NCI-H82 (cell line): ENCODE data around the gene CORO1C.
A peak's percentile ranks its signal among the peaks of the same experiment; 100 is the strongest.

ENCODE experiments used
- DNase-seq: peaks from one replicate; lab custom pipeline; 2025; lab: John Stamatoyannopoulos, UW

Gene CORO1C

DNA sequence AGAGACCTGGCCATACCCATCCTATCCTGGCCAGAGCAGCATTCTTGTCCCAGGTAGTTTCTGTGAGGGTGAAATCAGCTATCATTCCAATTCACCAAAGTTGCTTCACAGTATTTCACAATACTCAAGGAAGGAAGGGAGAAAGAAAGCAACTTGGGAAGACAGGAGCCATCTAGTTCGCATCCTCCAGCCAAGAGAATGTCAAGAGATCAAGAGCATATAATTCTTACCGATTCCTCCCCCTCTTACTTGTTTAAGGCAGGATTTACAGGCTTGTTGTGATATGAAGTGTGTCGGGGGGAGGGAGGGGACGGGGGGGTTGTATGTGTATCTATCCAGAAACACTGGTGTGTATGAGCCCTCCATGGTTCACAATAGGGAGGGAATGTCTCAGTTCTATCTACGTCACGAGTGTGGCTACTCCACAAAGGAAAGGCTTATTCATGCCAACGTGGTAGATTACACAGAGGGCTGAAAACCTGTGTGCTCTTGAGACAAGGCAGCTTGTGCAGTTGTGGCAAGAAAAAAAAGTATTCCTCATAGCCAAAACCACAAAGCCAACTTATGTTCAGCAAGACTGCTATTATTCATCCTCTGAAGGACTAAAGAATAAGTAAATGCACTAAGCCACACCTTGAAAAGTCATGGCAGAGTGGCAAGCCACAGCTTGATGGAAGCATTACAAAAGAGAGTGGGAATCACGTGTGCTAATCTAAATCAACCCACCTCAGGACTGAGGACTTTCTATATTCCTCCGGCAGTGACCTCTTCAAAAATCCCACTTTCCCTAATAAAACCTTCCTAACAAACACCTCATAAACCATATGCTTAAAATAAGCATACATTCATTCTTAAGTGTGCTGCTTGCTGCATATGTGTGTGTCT, 35.0 kb downstream of the CORO1C start:
- DNase-seq = no peak

DNA sequence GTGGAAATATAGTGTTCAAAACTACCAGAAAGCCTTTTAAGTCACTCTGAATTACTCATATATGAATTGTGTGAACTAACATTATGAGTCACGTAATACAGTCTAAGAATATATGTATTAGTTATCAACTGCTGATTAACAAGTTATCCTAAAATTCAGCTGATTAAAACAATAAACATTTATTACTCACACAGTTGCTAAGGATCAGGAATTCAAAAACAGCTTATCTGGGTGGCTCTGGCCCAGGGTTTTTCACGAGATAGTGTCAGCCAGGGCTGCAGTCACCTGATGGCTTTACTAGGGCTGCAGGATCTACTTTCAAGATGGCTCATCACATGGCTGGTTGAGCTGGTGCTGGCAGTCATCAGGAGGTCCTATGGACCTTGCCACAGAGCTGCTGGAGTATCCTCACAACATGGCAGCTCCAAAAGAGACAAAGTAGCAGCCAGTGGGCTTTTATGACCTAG, 36.5 kb downstream of the CORO1C start:
- no peak for DNase-seq

DNA sequence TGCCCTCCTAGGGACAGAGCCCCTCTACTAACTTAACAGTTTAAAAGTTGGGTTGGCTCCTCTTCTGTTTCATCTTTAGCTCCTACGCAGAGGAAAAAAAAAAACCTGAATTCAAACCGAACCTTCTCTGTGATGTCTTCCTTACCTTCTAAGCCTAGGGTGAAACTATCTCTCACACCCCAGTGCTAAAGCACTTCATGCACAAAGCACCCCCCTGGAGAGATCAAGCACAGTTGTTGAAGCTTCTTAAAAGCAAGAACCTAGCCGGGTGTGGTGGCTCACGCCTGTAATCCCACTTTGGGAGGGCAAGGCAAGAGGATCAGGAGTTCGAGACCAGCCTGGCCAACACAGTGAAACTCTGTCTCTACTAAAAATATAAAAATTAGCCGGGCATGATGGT, 37.6 kb downstream of the CORO1C start:
- DNase-seq = no peak

DNA sequence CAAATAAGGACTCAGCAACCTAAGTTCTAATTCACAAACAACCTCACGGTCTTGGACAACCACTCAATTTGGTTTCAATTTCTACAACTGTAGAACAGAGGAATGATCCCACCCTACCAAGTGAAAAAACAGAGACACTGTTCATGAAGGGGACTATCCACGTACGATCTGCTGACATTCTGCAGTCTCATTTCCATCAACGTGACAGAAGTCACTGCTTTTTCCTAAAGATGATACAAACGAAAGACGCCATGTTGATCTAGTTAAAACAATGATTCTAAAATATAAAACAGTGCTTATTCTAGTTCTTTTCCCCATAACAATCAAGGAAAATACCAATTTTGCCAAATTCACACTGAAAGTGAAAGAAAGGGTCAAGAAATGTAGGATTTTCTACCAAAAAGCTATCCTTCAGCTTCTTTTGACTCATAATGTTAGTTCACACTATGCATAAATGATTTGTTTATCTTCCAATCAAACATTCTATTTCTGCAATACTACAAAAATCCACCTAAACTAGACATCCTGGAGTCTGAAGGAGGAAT, 38.1 kb downstream of the CORO1C start:
- no peak for DNase-seq

DNA sequence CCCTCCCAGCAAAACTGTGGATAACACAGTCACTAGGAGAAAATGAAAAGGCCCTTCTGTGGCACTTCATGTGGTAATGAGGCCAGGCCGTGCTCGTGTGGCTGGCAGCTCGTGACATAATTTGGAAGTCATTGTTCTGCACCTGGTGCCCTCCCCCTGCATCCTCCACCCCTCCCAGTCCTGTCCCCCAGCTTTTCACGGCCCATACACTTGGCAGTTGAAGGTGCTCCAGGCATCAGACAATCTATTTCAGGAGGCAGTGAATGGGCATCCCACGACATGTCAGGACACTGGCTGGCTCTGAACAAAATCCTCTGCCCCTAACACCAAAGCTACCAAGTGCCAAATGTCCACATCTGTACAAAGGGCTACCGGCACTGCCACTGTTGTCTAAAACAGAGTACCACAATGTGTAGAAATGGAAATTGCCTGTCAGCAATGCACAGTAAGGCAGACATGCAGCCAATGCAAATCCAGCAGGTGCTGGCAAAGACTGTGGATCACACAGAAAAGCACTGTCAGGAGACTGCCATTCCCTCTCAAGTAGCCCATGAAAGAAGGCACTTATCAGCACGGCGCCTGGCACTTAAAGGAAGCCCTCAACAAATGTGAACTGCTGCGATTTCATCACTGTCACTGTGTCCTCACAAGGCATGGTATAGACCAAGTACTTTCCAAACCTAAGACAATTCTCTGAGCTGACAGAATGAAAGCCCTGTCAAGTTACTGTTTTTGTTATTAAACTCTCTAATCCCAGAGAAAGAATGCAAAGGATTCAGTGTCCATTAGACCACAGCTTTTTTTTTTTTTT, 39.1 kb downstream of the CORO1C start:
- DNase-seq = peak; percentile 49

DNA sequence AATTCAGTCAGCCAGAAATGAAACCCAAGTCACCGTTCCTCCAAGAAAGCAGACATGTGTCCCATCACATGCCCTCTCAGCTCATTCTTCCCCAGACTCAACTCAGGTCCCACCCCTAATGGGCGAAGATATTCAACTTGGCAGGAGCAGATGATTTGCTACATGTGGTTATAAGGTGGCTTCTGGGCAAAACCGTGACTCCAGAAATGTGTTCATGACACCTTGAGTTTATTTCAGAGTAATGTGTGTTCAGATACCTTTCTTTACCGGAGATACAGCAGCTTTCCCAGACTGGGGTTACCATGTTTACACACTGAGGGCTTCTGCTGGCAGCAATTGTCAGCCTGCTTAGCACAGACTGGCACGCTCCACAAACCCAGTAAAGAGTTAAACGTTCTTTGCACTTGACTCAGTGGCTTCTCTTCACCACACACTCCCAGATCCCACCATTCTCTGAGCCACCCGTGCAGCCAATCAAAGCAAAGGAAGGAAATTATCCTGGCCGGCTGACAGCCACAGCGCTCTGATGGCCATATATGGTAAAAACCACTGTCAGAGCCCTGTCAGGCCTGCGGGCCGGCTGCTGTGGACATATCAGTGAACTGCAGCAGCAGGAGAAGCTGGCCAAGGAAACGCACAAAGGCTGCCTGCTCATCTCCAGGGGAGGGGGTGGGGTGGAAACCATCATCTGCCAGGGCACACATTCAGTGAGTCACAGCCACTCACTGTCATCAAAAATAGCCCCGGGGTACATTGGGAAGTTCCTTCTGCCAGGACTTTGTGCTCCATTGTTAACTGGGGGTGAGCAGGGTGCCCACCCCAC, 39.9 kb downstream of the CORO1C start:
- peak; percentile 94 for DNase-seq

DNA sequence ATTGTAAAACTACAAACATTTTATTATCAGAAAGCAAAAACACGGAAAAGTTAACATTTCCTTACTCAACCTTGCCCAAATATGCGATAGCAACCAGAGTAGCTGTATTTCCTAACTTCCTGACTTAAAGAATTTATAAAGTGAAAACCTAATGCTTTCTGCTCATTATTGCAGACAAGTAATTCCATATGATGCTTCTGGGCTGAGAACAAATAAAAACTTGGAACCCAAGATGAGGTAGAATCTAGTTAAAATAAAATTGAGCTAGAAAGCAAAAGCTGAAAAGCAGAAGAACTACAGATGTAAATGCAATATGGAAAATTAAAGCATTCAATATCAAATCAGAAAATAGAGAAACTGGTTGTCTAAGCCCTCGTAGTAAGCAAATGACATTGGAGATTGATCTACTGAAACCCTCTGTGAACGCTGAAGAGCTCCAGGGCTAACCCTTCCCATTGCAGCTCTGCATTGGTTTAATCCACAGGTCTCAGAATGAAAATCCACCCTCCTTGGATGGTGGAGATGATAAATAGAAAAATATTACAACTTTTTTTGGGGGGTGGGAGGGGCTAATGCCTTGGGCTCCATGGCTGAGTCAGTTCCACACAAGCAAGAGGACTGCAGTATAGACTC, 40.7 kb downstream of the CORO1C start:
- DNase-seq = no peak

DNA sequence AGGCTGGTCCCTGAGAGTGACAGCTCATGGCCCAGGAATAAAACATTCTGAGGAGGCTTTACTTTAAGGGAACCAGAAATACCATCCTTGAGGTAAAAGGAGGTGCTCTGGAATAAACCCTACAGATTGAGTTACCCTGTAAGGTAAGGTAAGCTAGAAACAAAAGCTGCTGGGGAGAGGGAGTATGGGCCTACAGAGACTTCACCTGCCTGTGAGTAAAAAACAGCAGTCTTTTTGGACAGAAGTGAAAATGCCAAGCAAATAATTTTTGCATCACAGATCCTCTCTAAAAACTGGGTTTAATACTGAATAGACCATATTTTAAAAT, 41.2 kb downstream of the CORO1C start:
- DNase-seq = no peak

DNA sequence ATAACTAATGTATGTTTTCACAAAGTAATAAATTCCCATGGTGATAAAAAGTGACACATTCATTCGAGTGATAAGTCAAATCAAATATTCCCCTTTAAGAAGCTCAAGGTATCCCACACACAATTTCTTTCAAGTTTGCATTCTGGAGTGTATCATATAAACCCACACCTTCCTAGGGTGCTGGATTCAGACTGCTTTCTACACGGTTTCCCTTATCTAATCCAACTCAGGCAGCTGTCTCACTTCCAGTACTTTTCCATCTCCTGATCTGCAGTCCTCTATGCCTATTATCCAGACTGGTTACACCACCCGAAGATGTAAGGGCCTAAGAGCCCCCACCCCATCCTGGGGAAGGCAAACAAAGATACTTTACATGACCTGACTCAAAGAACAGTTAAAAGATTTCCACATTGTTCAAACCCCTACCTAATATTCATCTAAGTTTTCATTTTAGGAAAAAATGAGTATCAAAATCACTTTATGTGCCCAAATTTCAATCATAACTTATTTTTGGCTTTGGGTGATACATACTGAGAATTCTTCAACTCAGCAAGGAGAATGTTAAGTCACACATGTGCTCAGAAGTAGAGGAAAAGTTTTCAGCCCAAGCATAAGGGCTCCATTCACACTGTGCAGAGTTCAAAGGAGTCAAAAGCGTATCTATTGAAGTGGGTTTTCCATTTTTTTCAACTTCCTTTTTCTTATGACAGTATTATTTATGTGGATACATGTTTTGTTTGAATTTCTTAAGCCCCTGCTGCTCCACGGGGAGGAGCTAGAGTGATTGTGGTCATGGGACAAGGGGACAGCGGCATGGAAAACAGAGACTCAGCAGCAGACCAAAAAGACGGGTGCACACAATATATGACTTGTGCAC, 41.8 kb downstream of the CORO1C start:
- peak; percentile 38 for DNase-seq

DNA sequence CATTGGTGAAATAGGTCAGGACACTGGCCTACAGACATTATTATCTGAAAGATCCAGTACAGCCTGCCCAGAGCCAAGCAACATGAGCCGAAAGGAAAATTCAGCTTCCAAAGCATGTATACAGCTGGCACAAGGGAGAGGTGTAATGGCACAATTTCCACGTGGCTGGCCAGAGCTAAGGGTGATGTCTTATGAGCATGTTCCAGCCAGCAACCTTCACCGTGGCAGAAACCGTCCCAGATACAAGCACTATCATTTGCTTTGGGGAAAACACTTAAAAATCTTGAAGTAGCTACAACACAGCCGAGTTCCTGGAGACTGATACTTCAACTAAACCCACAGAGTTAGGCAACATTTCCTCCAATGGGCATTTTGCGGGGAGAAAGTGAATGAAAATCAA, 44.5 kb downstream of the CORO1C start:
- no peak for DNase-seq

DNA sequence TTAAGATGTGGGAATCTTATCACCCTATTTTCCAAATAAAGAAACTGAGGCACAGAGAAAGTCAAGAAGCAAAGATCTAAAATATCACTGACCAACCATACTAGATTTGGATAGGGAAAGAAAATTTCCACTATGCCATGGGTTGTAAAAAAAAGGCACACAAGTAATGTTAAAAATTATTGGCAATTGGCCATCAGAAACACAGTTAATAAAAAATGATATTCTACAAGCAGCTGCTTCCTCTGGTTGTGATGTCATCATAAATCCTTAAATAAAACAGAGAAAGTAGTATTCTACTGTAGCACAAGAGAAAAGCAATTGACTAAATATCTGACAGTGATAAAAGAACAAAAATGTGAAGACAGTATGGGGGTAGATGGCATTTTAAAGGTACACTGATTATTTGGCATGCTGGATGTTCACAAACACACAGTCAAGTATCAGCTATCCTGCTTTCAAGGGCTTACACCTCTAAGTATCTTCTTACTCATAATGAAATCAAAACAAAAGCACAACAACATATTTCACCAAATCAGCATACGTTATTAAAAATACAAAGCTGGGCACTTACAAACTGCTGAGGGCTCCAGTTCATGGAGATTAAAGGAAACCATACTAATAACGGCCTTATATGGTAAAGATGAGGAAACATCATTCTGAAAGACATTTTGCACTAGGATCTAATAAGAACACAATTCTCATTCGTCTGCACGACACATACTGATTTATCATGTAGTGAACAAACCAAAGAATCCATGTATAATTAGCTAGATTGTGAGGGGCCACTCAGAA, 45.7 kb downstream of the CORO1C start:
- DNase-seq = no peak

DNA sequence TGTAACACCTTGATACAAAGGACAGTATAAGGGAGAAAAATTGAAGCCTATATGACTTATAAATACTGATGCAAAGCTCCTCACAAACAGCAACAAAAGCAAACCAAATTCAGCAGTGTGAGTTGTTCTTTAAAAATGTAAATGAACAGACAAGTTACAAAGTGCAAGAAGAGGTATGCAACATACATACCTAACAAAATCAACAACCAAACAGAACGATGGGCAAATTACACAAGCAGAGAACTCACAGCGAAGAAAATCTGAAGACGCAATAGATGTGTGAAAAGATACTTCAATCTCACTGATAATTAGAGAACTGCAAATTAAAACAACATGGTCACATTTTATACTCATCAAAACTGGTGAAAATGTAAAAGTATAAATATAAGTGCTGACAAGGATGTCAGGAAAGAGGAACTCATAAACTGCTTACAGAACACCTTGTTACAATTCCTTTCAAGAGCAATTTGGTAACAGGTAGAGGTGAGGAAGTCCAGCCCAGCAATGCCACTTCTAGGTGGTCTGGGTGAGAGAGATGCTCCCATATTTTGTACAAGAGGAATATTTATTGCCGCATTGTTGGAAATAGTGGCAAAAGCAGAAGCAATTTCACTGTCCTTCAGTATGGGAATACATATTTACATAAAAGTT, 47.3 kb downstream of the CORO1C start:
- no peak for DNase-seq

DNA sequence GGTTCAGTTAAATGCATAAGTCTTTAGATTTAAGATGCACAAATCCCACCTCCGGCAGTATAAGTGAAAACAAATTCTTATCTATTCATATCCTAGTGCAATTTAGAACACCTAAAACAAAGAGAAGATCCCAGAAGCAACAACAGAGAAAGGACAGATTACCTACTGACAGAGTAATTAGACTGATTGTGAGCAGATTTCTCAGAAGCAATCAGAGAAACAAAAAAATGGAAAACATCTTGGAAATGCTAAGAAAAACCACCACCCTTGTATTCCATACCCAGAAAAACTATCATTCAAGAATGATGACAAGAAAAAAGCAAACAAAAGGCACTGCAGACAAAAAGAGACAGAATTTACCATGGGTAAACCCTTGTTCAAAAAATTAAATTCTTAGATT, 50.0 kb downstream of the CORO1C start:
- no peak for DNase-seq

DNA sequence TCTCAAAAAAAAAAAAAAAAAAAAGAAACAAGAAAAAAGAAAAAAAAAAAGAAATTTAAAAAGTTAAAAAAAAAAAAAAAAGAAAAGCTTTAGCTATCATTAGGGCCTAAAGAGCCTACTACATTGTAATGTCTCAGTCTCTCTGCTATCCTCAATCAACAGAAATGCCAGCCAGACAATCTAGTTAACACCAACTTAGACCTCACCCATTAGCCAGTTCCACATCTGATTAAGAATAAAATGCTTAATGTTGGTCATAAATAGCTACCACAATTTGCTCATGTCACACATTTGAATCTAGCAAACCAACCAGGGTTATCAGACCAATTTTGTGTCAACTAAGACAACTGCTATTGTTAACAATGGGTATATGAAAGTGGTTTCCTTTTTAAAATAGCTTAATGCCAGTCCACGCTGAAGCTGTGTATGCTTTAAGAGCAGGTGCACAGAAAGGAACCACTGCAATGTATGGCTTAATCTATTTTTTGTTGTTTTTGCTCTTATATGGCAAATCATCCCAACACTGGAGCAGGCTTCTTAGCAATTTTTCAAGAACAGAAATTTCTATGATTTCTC, 52.1 kb downstream of the CORO1C start:
- DNase-seq = no peak

DNA sequence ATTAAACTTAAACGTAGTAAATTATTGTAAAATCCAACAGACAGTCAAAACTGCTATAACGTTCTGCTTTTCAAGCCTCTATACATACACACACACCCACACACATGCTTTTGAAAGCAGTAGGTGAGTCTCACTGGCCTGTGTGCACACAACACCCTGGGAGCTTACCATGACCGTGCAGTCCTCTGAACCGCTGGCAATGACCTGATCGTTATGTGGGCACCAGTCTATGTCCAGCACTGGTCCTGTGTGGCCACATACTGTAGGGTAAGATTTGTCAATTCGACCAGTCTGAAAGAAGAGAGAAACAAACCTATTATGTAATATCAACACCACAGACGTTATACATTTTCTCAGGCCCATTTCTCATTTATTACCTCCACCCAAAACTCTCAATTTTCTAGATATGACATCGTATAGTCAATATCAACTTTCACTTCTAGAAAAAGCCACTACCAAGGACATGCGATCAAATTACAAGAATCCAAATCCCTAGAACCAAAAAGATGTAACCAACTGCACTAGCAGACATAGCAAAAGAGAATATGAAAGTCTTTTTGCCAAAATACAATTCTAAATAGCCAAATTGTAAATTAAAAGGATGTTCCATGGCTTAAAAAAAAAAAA, 53.1 kb downstream of the CORO1C start:
- DNase-seq = no peak

DNA sequence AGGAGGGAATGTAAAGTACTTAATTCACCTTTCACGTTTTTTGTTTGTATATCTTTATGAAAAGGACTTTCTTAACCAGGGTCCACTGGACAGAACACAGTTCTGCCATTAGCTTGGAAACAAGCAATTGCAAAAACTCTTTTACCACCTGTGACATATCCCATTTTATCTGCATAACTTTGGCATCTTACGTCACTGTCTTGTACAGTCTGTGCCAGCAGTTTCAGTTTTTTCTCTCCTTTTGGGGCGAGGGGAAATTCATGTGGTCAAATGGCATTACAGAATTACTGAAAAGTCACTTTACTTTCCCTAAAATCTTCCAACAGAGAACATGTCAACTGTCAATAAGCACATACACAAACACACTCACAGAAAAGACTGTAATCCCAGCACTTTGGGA, 53.9 kb downstream of the CORO1C start:
- DNase-seq = no peak

DNA sequence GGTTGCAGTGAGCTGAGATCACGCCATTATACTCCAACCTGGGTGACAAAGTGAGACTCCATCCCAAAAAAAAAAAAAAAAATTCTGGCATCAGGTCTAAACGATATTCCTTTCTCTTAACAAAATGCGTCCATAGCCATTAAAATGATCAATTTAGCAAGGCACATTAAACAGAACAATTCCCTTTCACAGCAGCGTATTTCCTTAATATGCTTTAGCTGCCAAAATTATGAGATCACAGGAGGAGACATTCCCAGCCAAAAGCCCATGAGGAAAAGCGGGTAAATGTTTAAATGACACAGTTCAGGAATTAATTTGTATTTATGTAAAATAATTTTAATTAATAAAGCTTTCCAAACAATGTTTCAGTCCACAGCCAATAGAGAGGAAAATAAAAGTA, 54.6 kb downstream of the CORO1C start:
- no peak for DNase-seq

DNA sequence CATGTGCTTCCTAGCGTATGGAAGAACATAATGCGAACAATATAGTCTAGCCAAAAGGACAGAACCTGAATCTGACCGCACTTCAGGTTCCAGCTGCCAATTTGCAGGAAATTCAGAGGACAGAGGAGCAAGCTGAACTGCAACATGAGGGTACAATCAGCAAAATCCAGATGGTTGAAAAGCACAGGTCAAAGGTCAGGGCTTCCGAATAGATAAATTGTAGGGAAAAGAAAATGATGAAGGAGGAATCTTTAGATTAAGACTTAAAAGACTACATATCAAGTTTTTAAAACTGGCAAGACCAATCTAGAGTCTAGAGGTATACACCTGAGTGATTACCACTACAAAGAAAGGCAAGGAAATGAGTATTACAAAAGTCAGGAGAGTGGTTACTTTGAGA, 55.5 kb downstream of the CORO1C start:
- no peak for DNase-seq
